Measurements from ENCODE around the gene ENGASE. TPM values are rescaled to one million over a fixed set of nuclear protein-coding genes. Genes with fewer than 3 reads are reported as not detected.

The ENGASE gene
- total and polyA plus RNA-seq, 2 donors (not counting 1 experiment from before 2014, with no cell fraction given), result 3.6 to 14.9 TPM

DNA sequence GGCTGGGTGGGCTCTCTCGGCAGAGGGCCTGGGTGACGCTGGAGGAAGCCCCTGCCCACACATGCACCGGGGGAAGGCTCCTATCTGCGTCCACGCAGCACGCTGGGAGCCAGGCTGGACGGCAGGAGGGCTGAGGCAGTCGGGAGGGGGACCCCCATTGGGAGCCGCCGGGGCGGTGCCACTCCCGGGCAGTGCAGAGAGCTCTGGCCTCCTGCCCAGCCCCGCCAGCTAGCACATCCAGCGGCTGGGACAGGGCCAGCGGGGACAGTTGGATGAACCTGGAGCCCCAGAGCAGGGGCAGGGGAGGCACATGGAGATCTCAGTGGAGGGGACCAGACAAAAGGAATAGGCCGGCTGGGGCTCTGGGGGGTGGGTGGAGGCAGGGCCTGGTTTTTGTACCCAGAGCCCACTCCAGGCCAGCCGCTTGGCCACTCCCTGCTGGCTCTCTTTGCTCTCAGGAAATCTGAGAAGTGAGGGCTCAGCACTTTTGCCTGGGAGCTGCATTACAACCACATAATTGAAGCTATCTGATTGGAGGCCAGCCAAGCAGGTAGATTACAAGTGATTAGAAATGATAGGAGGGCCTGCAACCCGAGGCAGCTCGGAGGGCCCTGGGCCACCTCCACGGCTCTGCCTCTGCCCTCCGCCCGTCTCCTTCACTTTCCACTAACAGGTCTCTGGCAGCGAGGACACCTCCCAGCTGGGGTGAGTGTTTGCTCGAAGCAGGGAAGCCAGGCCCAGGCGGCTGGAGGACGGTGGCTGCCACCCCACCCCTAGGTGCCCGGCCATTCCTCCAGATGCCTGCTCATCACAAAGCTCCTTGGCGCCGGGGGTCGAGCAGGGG is 40.1 kb downstream of the ENGASE start:
- Histone ChIP-seq H3K4me1 (ENCODE audit: control insufficient read depth, extremely low read depth, insufficient read depth, low read length) (no peaks in the 10 kb centered on the region), H3K9ac (ENCODE audit: insufficient read depth, low read length) (no peak overlapping the region), H2AFZ (ENCODE audit: low read length) (no peak overlapping the region), H3K79me2 (ENCODE audit: control insufficient read depth, insufficient read depth, low read length) (no peaks in the 10 kb centered on the region), H3K4me2 (ENCODE audit: extremely low read depth, insufficient read depth, low read length) (no peak overlapping the region), H3K9me3 (ENCODE audit: control insufficient read depth, insufficient read depth, low read depth, low read length) (no peaks in the 10 kb centered on the region), H3K27me3 (ENCODE audit: control insufficient read depth, insufficient read depth, low read length) (peaks cover 5% of the 10 kb centered on the region), H3K4me3 (replicated peaks in 1 of 4; ENCODE audit: control extremely low read depth in 1 of 4, insufficient read depth in 1 of 4, low read depth in 3 of 4, low read length in 4 of 4) (no peak overlapping the region), H3K36me3 (ENCODE audit: control insufficient read depth, insufficient read depth, low read length) (no peaks in the 10 kb centered on the region), H3K27ac (ENCODE audit: insufficient read depth, low read length) (no peak overlapping the region), H4K20me1 (ENCODE audit: control insufficient read depth, extremely low read depth, insufficient read depth, low read length) (no peaks in the 10 kb centered on the region)
- no peak for DNase-seq (ENCODE audit: low read depth in 2 of 2)
- TF ChIP-seq EZH2 (IDR thresholded peaks at IDR 0.05; ENCODE audit: low read length, missing control alignments), result no peak

DNA sequence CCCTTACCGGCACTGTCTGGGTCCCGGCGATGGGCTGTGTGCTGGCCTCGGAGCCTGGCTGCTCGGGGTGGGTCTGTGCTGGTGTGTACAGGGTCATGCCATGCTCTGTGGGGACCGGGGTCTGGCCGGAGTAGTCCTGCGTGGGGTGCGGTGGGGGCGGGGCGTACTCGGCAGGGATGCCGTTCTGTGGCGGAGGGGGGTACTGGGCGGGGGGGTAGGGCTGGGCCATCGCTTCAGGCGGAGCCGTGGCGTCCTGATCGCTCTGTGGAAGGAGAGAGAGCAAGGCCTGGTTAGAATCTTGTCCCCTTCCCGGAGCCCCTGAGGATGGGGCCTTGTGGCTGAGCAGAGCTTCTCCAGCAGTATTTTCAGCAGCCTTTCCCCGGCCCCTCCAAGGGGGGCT is 40.9 kb downstream of the ENGASE start:
- Histone ChIP-seq H3K4me1 (ENCODE audit: control insufficient read depth, extremely low read depth, insufficient read depth, low read length) (no peaks in the 10 kb centered on the region), H3K9me3 (ENCODE audit: control insufficient read depth, insufficient read depth, low read depth, low read length) (no peaks in the 10 kb centered on the region), H3K9ac (ENCODE audit: insufficient read depth, low read length) (no peak overlapping the region), H3K4me2 (ENCODE audit: extremely low read depth, insufficient read depth, low read length) (no peak overlapping the region), H3K27ac (ENCODE audit: insufficient read depth, low read length) (no peak overlapping the region), H2AFZ (ENCODE audit: low read length) (no peak overlapping the region), H4K20me1 (ENCODE audit: control insufficient read depth, extremely low read depth, insufficient read depth, low read length) (no peaks in the 10 kb centered on the region), H3K79me2 (ENCODE audit: control insufficient read depth, insufficient read depth, low read length) (no peaks in the 10 kb centered on the region), H3K27me3 (ENCODE audit: control insufficient read depth, insufficient read depth, low read length) (peaks cover 5% of the 10 kb centered on the region), H3K36me3 (ENCODE audit: control insufficient read depth, insufficient read depth, low read length) (no peaks in the 10 kb centered on the region), H3K4me3 (replicated peaks in 1 of 4; ENCODE audit: control extremely low read depth in 1 of 4, insufficient read depth in 1 of 4, low read depth in 3 of 4, low read length in 4 of 4) (no peak overlapping the region)
- DNase-seq (ENCODE audit: low read depth in 2 of 2), result no peak
- TF ChIP-seq, protein P1, sequence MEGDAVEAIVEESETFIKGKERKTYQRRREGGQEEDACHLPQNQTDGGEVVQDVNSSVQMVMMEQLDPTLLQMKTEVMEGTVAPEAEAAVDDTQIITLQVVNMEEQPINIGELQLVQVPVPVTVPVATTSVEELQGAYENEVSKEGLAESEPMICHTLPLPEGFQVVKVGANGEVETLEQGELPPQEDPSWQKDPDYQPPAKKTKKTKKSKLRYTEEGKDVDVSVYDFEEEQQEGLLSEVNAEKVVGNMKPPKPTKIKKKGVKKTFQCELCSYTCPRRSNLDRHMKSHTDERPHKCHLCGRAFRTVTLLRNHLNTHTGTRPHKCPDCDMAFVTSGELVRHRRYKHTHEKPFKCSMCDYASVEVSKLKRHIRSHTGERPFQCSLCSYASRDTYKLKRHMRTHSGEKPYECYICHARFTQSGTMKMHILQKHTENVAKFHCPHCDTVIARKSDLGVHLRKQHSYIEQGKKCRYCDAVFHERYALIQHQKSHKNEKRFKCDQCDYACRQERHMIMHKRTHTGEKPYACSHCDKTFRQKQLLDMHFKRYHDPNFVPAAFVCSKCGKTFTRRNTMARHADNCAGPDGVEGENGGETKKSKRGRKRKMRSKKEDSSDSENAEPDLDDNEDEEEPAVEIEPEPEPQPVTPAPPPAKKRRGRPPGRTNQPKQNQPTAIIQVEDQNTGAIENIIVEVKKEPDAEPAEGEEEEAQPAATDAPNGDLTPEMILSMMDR (conservative IDR thresholded peaks at IDR 0.05 in 1 of 2, IDR thresholded peaks at IDR 0.05 in 1 of 2; ENCODE audit: low read depth in 1 of 2, low read length in 2 of 2), result no peak
- no peak for TF ChIP-seq EZH2 (IDR thresholded peaks at IDR 0.05; ENCODE audit: low read length, missing control alignments)

DNA sequence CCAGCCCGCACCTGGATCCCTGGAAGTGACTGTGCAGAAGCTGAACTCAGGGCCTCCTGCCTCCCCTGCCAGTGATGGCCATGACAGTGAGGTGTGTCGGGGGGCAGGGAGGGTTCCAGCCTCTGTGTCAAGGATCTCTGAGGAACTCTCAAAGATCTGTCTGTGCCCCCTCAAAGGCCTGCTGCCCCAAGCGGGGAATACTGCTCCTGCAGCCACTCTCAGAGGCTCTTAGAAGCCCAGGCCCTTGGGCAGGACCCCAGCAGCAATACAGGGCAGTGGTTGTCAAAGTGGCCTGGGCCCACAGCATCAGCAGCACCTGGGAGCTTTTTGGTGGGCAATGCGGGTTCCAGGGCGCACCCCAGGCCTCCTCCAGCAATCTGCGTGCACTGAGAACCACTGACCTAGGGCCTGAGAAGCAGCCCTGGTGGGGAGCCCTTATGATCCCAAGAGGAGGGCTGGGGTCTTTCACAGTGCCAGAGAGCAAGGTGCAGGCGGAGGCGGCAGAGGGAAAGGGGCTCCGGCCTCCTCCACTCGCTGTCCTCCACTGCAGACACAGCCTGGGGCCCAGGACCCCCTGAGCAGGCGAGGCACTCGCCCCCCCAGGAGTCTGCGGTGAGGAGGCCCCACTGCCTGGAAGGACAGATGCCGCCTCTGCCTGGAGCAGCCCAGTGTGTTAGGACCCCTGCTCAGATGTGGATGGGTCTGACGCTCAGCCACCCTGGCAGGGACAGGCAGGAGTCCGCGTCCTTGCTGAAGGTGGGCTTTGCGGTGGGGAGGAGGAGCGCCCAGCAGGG is 42.1 kb downstream of the ENGASE start:
- no peaks in the 10 kb centered on the region for H4K20me1 ChIP-seq (ENCODE audit: control insufficient read depth, extremely low read depth, insufficient read depth, low read length)
- no peaks in the 10 kb centered on the region for H3K79me2 ChIP-seq (ENCODE audit: control insufficient read depth, insufficient read depth, low read length)
- H3K36me3 ChIP-seq (ENCODE audit: control insufficient read depth, insufficient read depth, low read length), result no peaks in the 10 kb centered on the region
- H3K27me3 ChIP-seq (ENCODE audit: control insufficient read depth, insufficient read depth, low read length), result peaks cover 5% of the 10 kb centered on the region
- no peak overlapping the region for H3K9ac ChIP-seq (ENCODE audit: insufficient read depth, low read length)
- no peak overlapping the region for H2AFZ ChIP-seq (ENCODE audit: low read length)
- TF ChIP-seq EZH2 (IDR thresholded peaks at IDR 0.05; ENCODE audit: low read length, missing control alignments), result no peak
- TF ChIP-seq, protein P1 (conservative IDR thresholded peaks at IDR 0.05 in 1 of 2, IDR thresholded peaks at IDR 0.05 in 1 of 2; ENCODE audit: low read depth in 1 of 2, low read length in 2 of 2), result no peak
- DNase-seq (ENCODE audit: low read depth in 2 of 2), result no peak
- no peak overlapping the region for H3K27ac ChIP-seq (ENCODE audit: insufficient read depth, low read length)
- H3K4me2 ChIP-seq (ENCODE audit: extremely low read depth, insufficient read depth, low read length), result no peak overlapping the region
- no peak overlapping the region for H3K4me3 ChIP-seq (replicated peaks in 1 of 4; ENCODE audit: control extremely low read depth in 1 of 4, insufficient read depth in 1 of 4, low read depth in 3 of 4, low read length in 4 of 4)
- H3K9me3 ChIP-seq (ENCODE audit: control insufficient read depth, insufficient read depth, low read depth, low read length), result no peaks in the 10 kb centered on the region
- no peaks in the 10 kb centered on the region for H3K4me1 ChIP-seq (ENCODE audit: control insufficient read depth, extremely low read depth, insufficient read depth, low read length)
